Panc1 (cell line): Measurements from ENCODE around the gene SNAP25. TPM values are rescaled to one million over a fixed set of nuclear protein-coding genes. Genes with fewer than 3 reads are reported as not detected.

ENCODE experiments used
- ATAC-seq: fragments of 200-7000 bp; cut with Tn5 transposase; 2 replicates; pipeline ENCODE4 v1.9.1; 2020; ENCODE audit warnings: mild to moderate bottlenecking, moderate library complexity
- BruUV-seq: library from RNA; stranded (reverse); fragments of 400-500 nt; replicated peaks from 2 replicates; lab custom pipeline; 2021; lab: Mats Ljungman, UMichigan
- CTCF ChIA-PET: fragments of 300-600 bp; sonication (Branson Sonifier 250); formaldehyde crosslinking; loops from one replicate; lab custom pipeline; 2022; ENCODE audit warnings: antibody characterized with exemption; lab: Charles Lee
- POLR2A ChIA-PET: fragments of 300-600 bp; sonication (Branson Sonifier 250); formaldehyde crosslinking; loops from one replicate; lab custom pipeline; 2022; ENCODE audit warnings: antibody characterized with exemption; lab: Charles Lee
- DNase-seq: peaks from one replicate; pipeline ENCODE4 v3.0.0-alpha.2; 2010; ENCODE audit warnings: low read depth, low spot score
- H3K27ac ChIP-seq: 2 replicates; pipeline ENCODE4 v1.5.1; 2011; ENCODE audit warnings: mild to moderate bottlenecking, low read length, inconsistent platforms
- H3K27me3 ChIP-seq: fragments of 200-500 bp; sonication (Bioruptor generic); 2 replicates; pipeline ENCODE4 v1.6.0; 2014; ENCODE audit warnings: low read length, inconsistent platforms; ENCODE audit not compliant: control insufficient read depth, insufficient read depth
- H3K36me3 ChIP-seq: fragments of 200-500 bp; sonication (Bioruptor generic); 2 replicates; pipeline ENCODE4 v1.5.1; 2014; ENCODE audit warnings: inconsistent platforms, mild to moderate bottlenecking, low read length, moderate library complexity; ENCODE audit not compliant: control insufficient read depth, insufficient read depth
- H3K4me1 ChIP-seq: 2 replicates; pipeline ENCODE4 v1.5.1; 2011; ENCODE audit warnings: inconsistent platforms, mild to moderate bottlenecking, low read length, moderate library complexity; ENCODE audit not compliant: control insufficient read depth, insufficient read depth
- H3K4me3 ChIP-seq, 2 experiments: 2 replicates each; pipeline ENCODE4 v1.5.1; 2011 to 2012; ENCODE audit warnings: low read depth in 2 of 2, low read length in 2 of 2, mild to moderate bottlenecking in 2 of 2, inconsistent platforms in 1 of 2, moderate library complexity in 1 of 2
- H3K9me3 ChIP-seq: fragments of 200-500 bp; sonication (Bioruptor generic); 2 replicates; pipeline ENCODE4 v1.5.1; 2014; ENCODE audit warnings: low read depth, mild to moderate bottlenecking, inconsistent platforms, low read length, moderate library complexity; ENCODE audit not compliant: control insufficient read depth, insufficient read depth
- POLR2AphosphoS5 ChIP-seq: IDR thresholded peaks from 2 replicates; pipeline ENCODE4 v1.6.1; 2012; ENCODE audit warnings: mild to moderate bottlenecking, low read depth, low read length, moderate library complexity
- REST ChIP-seq, 2 experiments: IDR thresholded peaks; 2 replicates each; pipeline ENCODE4 v1.6.1; 2011 to 2012; ENCODE audit warnings: low read depth in 2 of 2, control low read depth in 1 of 2, low read length in 1 of 2, mild to moderate bottlenecking in 1 of 2, moderate library complexity in 1 of 2; ENCODE audit not compliant: insufficient read depth in 1 of 2
- SIN3A ChIP-seq: IDR thresholded peaks from 2 replicates; pipeline ENCODE4 v1.6.1; 2012; ENCODE audit warnings: low read depth, mild to moderate bottlenecking, low read length, moderate library complexity, borderline replicate concordance; ENCODE audit not compliant: insufficient read depth
- TCF7L2 ChIP-seq: IDR thresholded peaks from 2 replicates; pipeline ENCODE4 v1.6.1; 2011; ENCODE audit warnings: mild to moderate bottlenecking, low read depth, low read length, inconsistent platforms
- in situ Hi-C: cut with HindIII; loops from 2 replicates; pipeline ENCODE4 v1.10.0; 2016; ENCODE audit warnings: low sequenced_read_pairs, low pct_unique_long_range_greater_than_20kb
- intact Hi-C: fragments of 100-400 bp; cut with micrococcal nuclease; formaldehyde crosslinking; loops from one replicate; pipeline ENCODE4 v1.10.0; 2022; ENCODE audit not compliant: unreplicated experiment
- total RNA-seq: library from RNA; stranded (reverse); gene quantifications from one replicate; pipeline ENCODE4 v1.2.1, GENCODE V29; 2021; ENCODE audit not compliant: unreplicated experiment
- TF ChIP-seq, protein P1 (sequence below): fragments of 450-650 bp; IDR thresholded peaks from 2 replicates; pipeline ENCODE4 v1.5.1; 2017; ENCODE audit warnings: mild to moderate bottlenecking

The SNAP25 gene
- total RNA-seq, 1 experiment from 2014 or later, result 0.69 TPM

DNA sequence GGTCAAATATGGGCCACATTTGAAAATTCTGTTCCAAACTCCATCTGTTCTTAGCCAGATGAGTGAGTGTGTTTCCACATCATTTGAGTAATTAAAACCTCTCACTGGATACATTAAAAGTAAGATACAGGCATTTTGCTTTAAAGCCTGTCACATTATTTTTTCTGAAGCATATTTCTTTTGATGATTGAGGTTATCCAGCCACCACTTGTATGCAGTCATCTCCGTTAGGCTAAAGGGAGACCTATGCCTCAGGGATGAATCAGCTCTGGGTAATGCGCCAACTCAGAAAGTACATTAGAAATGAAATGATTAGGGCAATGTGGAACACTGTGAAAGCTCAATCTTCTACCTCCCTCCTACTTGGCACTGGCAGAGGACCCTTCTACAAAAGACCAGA, 90.7 kb downstream of the SNAP25 start:
- BruUV-seq, result no TSS peak
- Histone ChIP-seq H3K9me3 (no peaks in the 10 kb centered on the region), H3K27me3 (no peaks in the 10 kb centered on the region; the same call in 1 of the 2 replicates), H3K4me3 (no peak overlapping the region), H3K27ac (no peak overlapping the region), H3K36me3 (no peaks in the 10 kb centered on the region), H3K4me1 (0 out of 2 replicates have a peak, but pooled peaks cover 4% of the 10 kb centered on the region)
- TF ChIP-seq REST (IDR thresholded peaks at IDR 0.05; ENCODE audit: insufficient read depth in 1 of 2, low read depth in 2 of 2, low read length in 1 of 2) (no peak), POLR2AphosphoS5 (no peak), SIN3A (no peak), TCF7L2 (no peak)
- TF ChIP-seq, protein P1, sequence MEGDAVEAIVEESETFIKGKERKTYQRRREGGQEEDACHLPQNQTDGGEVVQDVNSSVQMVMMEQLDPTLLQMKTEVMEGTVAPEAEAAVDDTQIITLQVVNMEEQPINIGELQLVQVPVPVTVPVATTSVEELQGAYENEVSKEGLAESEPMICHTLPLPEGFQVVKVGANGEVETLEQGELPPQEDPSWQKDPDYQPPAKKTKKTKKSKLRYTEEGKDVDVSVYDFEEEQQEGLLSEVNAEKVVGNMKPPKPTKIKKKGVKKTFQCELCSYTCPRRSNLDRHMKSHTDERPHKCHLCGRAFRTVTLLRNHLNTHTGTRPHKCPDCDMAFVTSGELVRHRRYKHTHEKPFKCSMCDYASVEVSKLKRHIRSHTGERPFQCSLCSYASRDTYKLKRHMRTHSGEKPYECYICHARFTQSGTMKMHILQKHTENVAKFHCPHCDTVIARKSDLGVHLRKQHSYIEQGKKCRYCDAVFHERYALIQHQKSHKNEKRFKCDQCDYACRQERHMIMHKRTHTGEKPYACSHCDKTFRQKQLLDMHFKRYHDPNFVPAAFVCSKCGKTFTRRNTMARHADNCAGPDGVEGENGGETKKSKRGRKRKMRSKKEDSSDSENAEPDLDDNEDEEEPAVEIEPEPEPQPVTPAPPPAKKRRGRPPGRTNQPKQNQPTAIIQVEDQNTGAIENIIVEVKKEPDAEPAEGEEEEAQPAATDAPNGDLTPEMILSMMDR, result no peak
- DNase-seq, result peak; percentile 52
- intact Hi-C loops (no loop called here), in situ Hi-C loops (no loop called here)
- peak; percentile 86 for ATAC-seq
- POLR2A ChIA-PET, result no interaction called here
- CTCF ChIA-PET, result no interaction called here

- POLR2A ChIA-PET, result no interaction called here
- ATAC-seq (no peak), DNase-seq (no peak)
- in situ Hi-C loops, result no loop called here
- Histone ChIP-seq H3K36me3 (no peaks in the 10 kb centered on the region), H3K27ac (no peak overlapping the region), H3K4me3 (no peak overlapping the region), H3K9me3 (no peaks in the 10 kb centered on the region; the same call in 1 of the 2 replicates), H3K27me3 (no peaks in the 10 kb centered on the region; the same call in 1 of the 2 replicates), H3K4me1 (no peaks in the 10 kb centered on the region)
- no TSS peak for BruUV-seq
- CTCF ChIA-PET, result no interaction called here
- intact Hi-C loops, result no loop called here
- TF ChIP-seq SIN3A (no peak), REST (IDR thresholded peaks at IDR 0.05; ENCODE audit: insufficient read depth in 1 of 2, low read depth in 2 of 2, low read length in 1 of 2) (no peak), TCF7L2 (no peak), POLR2AphosphoS5 (no peak)
- TF ChIP-seq, protein P1, result no peak
These were observed 93.5 kb downstream of the SNAP25 start for GRCh38 chr20:10312111-10312510.
